Subcutaneous adipose tissue (tissue), 4 donors: ENCODE measurements around the gene TMEM269. TPM values are rescaled to one million over a fixed set of nuclear protein-coding genes. Genes with fewer than 3 reads are reported as not detected.

Experiments
- total RNA-seq, 4 donors: library from RNA; depleted of rRNA; stranded (reverse); fragments of >200 nt; gene quantifications; one replicate each; pipeline ENCODE4 v1.1.0, GENCODE V29; 2016
- TF ChIP-seq, protein P1 (sequence below): fragments of 450-650 bp; IDR thresholded peaks from one replicate; pipeline ENCODE4 v1.5.1; 2016; ENCODE audit warnings: low read depth, mild to moderate bottlenecking, control low read depth, antibody characterized with exemption, moderate library complexity

Gene TMEM269
- total RNA-seq, 4 donors from 2014 or later = 0.51 TPM; not detected in 3

DNA sequence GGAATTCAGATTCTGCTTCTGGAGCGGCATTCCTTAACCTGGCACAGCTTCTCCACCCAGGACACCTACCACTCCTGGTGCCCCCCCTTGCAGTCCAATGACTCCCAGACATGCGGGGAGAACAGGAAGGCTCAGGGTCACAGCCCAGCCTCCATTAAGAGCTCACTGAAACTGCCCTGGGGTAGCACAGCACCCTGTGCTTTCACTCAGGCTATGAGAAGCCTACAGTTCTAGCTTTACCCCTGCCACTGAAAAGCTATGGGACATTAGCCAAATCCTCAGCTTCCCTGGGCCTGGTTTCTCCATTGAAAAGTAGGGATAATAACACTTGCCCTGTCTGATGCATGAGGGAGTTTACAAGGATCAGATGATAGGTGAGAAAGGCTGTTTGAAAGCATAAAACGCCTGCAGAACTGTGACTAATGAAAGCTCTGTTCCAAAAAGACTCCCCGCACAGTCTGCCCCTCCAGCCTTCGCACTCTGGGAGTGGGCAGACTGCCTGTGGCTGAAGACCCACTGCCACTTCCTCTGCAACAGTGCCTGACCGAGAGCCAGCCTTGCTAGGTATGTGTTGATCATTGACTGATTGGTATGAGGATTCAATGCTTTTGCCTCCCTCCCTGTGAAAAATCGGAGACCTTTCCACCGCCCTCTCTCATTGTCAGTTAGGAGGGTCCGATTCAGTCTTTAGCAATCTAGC is 42.0 kb upstream of the TMEM269 start:
- TF ChIP-seq, protein P1, sequence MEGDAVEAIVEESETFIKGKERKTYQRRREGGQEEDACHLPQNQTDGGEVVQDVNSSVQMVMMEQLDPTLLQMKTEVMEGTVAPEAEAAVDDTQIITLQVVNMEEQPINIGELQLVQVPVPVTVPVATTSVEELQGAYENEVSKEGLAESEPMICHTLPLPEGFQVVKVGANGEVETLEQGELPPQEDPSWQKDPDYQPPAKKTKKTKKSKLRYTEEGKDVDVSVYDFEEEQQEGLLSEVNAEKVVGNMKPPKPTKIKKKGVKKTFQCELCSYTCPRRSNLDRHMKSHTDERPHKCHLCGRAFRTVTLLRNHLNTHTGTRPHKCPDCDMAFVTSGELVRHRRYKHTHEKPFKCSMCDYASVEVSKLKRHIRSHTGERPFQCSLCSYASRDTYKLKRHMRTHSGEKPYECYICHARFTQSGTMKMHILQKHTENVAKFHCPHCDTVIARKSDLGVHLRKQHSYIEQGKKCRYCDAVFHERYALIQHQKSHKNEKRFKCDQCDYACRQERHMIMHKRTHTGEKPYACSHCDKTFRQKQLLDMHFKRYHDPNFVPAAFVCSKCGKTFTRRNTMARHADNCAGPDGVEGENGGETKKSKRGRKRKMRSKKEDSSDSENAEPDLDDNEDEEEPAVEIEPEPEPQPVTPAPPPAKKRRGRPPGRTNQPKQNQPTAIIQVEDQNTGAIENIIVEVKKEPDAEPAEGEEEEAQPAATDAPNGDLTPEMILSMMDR = no peak

DNA sequence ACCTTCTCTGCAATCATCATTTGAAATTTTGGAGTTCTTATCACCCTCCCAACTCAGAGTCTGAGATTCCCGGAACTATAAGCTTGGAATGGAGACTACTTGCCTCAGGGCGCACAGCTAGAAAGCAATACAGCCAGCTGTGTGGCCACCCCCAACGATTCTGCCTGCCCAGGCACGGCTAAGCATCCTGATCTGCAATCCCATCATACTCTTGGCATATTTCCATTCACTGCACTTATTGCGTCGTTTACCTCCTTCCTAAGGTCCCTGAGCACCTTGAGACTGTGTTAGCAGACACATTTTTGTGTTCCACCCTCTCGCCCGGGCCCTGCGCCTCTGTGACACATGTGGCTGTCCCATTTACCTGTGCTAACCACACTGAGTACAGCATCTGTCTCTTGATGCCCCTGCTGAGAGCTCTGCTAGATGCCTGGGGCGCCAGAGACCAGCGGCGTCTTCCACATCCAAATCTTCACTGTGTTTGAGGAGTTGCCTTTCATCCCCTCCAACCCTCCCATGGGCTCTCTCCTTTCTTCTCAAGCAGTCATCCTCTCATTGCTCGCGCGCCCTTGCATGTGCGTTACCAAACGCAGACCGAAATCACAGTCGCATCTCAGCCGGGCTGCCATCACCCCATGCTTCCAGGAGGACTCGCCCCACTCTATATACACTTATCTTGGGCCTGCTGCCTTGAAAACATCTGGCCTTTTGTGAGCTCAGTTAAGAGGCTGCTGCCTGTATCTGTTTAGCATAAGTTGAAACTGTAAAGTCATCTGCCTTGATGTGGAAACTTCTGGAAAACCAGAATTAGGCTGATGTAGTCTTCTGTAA is 41.3 kb upstream of the TMEM269 start:
- TF ChIP-seq, protein P1 = no peak

DNA sequence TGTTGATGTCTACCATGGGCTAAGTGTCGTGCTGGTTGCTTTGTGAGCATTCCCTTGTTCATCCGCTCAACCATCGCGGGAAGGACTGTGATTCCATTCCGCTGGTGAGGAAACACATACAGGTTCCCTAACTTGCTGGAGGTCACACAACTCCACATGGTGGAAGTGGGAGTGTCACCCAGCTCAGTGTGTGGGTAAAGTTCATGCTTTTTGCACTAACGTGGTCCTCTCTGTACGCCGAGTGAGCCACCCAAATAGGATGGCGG is 40.7 kb upstream of the TMEM269 start:
- TF ChIP-seq, protein P1 = no peak

DNA sequence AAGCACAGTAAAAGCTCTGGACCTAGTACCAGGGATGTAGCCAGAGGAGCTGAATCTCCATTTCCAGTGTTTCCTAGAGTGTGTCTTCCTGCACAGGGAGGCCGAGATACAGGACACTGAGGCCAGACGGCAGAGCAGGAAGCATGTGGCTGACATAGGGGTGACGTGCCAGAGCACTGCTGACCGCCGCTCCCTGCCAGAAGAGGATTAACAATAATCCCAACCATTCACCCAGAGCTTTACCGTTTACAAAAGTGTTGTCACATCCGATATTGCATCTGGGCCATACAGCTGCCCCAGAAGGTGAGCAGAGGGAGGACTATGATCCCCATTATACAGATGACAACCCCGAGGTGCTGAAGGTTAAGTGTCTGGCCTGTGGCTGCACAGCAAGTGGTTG is 38.9 kb upstream of the TMEM269 start:
- TF ChIP-seq, protein P1 = no peak

DNA sequence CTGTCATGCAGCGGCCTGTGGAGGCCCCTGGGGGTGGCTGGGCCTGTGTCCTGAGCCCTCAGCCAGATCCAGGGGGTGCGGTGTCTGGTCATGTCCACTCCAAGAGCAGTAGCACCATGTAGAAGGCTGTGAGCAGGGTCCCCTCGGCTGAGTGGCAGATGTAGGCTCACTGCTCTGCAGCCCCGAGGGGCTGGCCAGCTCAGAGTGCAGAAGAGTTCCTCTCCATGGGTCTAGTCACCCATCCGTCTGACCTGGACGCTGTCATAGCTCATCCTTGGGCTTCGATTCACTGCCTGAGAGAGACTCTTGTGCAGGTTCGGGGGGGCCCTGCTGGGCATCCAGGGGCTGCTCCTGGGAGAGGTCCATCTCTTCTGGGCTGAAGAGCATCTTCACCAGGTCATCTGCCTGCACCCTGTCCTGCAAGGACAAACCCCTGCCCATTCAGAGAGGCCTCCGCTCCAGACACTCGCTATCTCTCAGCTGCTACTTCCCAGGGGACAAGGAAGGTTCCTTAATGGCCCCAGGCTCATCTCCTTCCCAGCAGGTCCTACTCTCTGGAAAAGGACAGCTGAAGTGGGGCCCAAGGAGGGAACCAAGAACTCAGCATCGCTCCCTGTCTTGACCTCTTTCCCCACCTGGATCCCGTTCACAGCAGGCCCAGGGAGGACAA is 38.2 kb upstream of the TMEM269 start:
- TF ChIP-seq, protein P1 = no peak

DNA sequence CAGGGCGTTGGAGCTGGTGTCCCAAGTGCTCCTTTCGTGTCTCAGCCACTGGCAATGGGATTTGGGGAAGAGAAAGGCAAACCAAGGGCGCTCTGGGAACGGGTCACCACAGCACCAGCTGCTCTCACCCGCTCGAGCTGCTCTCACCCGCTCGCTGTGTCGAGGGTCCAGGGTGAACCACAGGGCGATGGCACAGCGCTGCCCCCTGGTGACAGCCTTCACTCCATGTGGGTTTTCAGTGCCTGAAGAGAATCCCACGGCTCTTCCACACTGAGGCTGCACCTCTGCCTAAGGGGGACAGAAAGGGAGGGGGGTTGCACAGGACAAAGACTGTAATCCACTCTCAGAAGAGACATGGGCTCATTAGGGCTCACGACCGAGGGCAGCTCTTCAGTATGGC is 37.7 kb upstream of the TMEM269 start:
- TF ChIP-seq, protein P1 = no peak

DNA sequence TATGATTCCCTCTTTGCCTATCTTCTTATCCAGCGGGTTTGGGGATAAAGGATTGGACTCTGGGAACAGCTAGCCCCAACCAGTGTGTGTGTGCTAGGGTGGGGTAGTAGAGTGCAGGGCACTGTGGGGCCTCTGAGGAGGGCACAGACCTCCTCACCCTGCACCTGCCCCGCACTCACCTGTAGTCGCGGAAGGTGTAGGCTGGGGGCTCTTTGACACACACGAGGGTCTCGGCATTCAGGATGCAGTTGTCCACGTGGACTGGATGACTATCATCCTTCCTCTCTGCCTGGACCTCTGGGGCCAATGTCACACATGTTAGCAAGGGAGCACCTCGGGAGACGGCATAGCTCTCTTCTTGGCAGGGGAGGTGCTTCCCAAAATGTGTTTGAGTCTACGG is 36.8 kb upstream of the TMEM269 start:
- TF ChIP-seq, protein P1 = no peak
